GM23338 (cell line): ENCODE measurements around the gene TBKBP1.

Experiments used
- CREB1 ChIP-seq: fragments of 250-450 bp; sonication (Bioruptor Pico); IDR thresholded peaks from 2 replicates; pipeline ENCODE4 v1.5.0; 2020; ENCODE audit warnings: low read depth, mild to moderate bottlenecking, moderate library complexity
- EZH2 ChIP-seq: fragments of 200-600 bp; sonication (generic); IDR thresholded peaks from one replicate; pipeline ENCODE4 v1.8.0; 2017; ENCODE audit warnings: antibody characterized with exemption, mild to moderate bottlenecking, low read depth; ENCODE audit not compliant: unreplicated experiment
- EZH2phosphoT487 ChIP-seq: fragments of 200-600 bp; sonication (generic); IDR thresholded peaks from one replicate; pipeline ENCODE4 v1.8.1; 2018; ENCODE audit warnings: antibody characterized with exemption; ENCODE audit not compliant: unreplicated experiment
- NANOG ChIP-seq: IDR thresholded peaks from 2 replicates; pipeline ENCODE4 v1.6.1; 2016; ENCODE audit warnings: antibody characterized with exemption, borderline replicate concordance
- POLR2AphosphoS5 ChIP-seq: IDR thresholded peaks from 2 replicates; pipeline ENCODE4 v1.6.1; 2016; ENCODE audit warnings: antibody characterized with exemption, low read depth
- TF ChIP-seq, protein P1 (sequence below), 2 experiments: fragments of 200-600 bp in 1 of 2; sonication (generic) in 1 of 2; conservative IDR thresholded peaks; 2 replicates each; pipeline versions ENCODE4 v1.5.1 to v1.6.1; 2016 to 2017; ENCODE audit warnings: antibody characterized with exemption in 2 of 2, low read depth in 2 of 2, mild to moderate bottlenecking in 2 of 2, moderate library complexity in 1 of 2
- TF ChIP-seq, protein P2 (sequence below): IDR thresholded peaks from 2 replicates; pipeline ENCODE4 v1.6.1; 2016; ENCODE audit warnings: antibody characterized with exemption
- TF ChIP-seq, protein P3 (sequence below): IDR thresholded peaks from one replicate; pipeline ENCODE4 v1.6.1; 2018; ENCODE audit warnings: antibody characterized with exemption; ENCODE audit not compliant: unreplicated experiment

DNA sequence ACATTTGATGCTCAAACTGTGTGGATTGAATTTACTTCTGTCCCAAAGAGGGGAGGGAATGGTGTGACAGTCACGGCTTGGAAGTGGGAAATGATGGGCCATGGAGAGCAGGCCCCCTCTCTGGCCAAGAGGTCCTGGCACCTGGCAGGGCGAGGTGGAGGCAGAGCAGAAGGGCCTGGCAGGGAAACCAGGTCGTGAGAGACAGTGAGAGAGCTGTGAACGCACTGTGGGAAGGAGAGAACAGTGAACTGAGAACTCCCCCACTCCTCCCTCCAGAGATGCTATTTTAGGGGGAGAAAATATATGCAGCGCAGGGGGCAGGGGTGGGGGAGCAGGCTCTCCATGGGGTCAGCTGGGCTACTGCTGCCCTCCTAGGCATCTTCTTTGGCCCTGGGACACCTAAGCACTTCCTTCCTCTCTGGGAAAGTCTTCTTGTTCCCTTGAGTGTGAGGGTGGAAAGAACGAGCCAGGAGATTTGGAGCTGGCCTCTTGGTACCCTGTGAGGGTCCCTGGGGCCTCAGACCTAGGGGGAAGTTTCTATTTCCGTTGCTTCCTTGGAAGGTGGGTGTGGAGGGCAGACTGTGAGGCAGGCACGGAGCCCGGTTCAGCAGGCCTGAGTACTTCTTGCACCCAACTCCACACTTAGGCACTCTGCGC, 21.8 kb downstream of the TBKBP1 start:
- TF ChIP-seq POLR2AphosphoS5 (no peak), EZH2 (no peak), EZH2phosphoT487 (no peak), CREB1 (CRISPR knock-in tag) (no peak), NANOG (no peak)
- TF ChIP-seq, protein P1, sequence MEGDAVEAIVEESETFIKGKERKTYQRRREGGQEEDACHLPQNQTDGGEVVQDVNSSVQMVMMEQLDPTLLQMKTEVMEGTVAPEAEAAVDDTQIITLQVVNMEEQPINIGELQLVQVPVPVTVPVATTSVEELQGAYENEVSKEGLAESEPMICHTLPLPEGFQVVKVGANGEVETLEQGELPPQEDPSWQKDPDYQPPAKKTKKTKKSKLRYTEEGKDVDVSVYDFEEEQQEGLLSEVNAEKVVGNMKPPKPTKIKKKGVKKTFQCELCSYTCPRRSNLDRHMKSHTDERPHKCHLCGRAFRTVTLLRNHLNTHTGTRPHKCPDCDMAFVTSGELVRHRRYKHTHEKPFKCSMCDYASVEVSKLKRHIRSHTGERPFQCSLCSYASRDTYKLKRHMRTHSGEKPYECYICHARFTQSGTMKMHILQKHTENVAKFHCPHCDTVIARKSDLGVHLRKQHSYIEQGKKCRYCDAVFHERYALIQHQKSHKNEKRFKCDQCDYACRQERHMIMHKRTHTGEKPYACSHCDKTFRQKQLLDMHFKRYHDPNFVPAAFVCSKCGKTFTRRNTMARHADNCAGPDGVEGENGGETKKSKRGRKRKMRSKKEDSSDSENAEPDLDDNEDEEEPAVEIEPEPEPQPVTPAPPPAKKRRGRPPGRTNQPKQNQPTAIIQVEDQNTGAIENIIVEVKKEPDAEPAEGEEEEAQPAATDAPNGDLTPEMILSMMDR (conservative IDR thresholded peaks at IDR 0.05; ENCODE audit: low read depth in 2 of 2) = no peak
- TF ChIP-seq, protein P2, sequence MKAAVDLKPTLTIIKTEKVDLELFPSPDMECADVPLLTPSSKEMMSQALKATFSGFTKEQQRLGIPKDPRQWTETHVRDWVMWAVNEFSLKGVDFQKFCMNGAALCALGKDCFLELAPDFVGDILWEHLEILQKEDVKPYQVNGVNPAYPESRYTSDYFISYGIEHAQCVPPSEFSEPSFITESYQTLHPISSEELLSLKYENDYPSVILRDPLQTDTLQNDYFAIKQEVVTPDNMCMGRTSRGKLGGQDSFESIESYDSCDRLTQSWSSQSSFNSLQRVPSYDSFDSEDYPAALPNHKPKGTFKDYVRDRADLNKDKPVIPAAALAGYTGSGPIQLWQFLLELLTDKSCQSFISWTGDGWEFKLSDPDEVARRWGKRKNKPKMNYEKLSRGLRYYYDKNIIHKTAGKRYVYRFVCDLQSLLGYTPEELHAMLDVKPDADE = no peak
- TF ChIP-seq, protein P3, sequence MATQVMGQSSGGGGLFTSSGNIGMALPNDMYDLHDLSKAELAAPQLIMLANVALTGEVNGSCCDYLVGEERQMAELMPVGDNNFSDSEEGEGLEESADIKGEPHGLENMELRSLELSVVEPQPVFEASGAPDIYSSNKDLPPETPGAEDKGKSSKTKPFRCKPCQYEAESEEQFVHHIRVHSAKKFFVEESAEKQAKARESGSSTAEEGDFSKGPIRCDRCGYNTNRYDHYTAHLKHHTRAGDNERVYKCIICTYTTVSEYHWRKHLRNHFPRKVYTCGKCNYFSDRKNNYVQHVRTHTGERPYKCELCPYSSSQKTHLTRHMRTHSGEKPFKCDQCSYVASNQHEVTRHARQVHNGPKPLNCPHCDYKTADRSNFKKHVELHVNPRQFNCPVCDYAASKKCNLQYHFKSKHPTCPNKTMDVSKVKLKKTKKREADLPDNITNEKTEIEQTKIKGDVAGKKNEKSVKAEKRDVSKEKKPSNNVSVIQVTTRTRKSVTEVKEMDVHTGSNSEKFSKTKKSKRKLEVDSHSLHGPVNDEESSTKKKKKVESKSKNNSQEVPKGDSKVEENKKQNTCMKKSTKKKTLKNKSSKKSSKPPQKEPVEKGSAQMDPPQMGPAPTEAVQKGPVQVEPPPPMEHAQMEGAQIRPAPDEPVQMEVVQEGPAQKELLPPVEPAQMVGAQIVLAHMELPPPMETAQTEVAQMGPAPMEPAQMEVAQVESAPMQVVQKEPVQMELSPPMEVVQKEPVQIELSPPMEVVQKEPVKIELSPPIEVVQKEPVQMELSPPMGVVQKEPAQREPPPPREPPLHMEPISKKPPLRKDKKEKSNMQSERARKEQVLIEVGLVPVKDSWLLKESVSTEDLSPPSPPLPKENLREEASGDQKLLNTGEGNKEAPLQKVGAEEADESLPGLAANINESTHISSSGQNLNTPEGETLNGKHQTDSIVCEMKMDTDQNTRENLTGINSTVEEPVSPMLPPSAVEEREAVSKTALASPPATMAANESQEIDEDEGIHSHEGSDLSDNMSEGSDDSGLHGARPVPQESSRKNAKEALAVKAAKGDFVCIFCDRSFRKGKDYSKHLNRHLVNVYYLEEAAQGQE = no peak
